ENCODE results near the gene FBXO48. TPM values are rescaled to one million over a fixed set of nuclear protein-coding genes. Genes with fewer than 3 reads are reported as not detected.

FBXO48 gene
- total and polyA plus RNA-seq, 2 donors: 0.66 to 1.4 TPM

DNA sequence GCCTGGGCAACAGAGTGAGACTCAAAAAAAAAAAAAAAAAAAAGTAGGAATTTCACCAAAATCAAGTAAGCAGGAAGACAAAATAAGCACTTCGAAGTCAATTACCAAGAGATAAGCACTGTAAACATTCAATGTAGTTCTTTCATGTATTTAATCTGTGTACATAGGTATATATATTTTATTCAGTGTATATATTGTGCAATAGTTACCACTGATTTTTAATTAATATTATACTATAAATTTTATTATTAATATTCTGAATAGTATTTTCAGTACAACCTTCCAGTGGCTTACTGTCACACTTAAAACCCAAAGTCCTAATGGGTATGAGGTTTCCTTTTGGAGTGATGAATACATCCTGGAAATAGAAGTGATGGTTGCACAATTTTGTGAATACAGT, 9.4 kb upstream of the FBXO48 start:
- DNase-seq (ENCODE audit: low read depth in 6 of 9, low spot score in 9 of 9): no peak
- Histone ChIP-seq H3K27ac (ENCODE audit: low read depth in 1 of 2, low read length in 1 of 2) (no peak overlapping the region), H3K4me3 (ENCODE audit: low read length in 2 of 2) (no peak overlapping the region), H3K9me3 (ENCODE audit: control insufficient read depth in 2 of 2, insufficient read depth in 1 of 2, low read length in 1 of 2) (no peaks in the 10 kb centered on the region), H3K27me3 (ENCODE audit: control insufficient read depth in 2 of 2, insufficient read depth in 1 of 2, low read length in 1 of 2) (no peaks in the 10 kb centered on the region), H3K36me3 (ENCODE audit: control insufficient read depth in 2 of 2, insufficient read depth in 2 of 2, low read length in 1 of 2) (no peaks in the 10 kb centered on the region), H3K4me1 (ENCODE audit: control insufficient read depth in 2 of 2, insufficient read depth in 2 of 2, low read length in 2 of 2) (no peaks in the 10 kb centered on the region)
- WGBS: 98% methylated on average over 1 of the region's 1 CpG

DNA sequence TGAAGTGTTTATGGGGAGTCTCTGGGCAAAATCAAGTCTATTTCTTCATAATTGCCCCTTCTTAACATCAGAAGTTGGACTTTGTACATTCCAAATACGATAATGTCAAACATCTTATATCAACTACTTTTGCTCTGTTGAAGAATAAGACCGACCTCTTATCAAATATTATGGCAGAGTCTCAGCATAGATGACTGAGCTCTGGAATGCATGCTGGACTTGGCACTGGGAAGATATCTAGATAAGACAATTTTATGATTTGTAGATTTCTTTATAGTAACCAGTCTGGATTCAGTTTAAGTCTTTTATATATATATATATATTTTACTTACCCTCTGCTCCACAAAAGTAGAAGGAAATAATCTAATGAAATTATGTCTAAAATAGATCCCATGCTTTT, 8.5 kb upstream of the FBXO48 start:
- Histone ChIP-seq H3K9me3 (ENCODE audit: control insufficient read depth in 2 of 2, insufficient read depth in 1 of 2, low read length in 1 of 2) (no peaks in the 10 kb centered on the region), H3K36me3 (ENCODE audit: control insufficient read depth in 2 of 2, insufficient read depth in 2 of 2, low read length in 1 of 2) (no peaks in the 10 kb centered on the region), H3K27ac (ENCODE audit: low read depth in 1 of 2, low read length in 1 of 2) (no peak overlapping the region), H3K4me3 (ENCODE audit: low read length in 2 of 2) (no peak overlapping the region), H3K27me3 (ENCODE audit: control insufficient read depth in 2 of 2, insufficient read depth in 1 of 2, low read length in 1 of 2) (no peaks in the 10 kb centered on the region), H3K4me1 (ENCODE audit: control insufficient read depth in 2 of 2, insufficient read depth in 2 of 2, low read length in 2 of 2) (no peaks in the 10 kb centered on the region)
- no peak for DNase-seq (ENCODE audit: low read depth in 6 of 9, low spot score in 9 of 9)
- 98% methylated on average over 2 of the region's 2 CpGs for WGBS

DNA sequence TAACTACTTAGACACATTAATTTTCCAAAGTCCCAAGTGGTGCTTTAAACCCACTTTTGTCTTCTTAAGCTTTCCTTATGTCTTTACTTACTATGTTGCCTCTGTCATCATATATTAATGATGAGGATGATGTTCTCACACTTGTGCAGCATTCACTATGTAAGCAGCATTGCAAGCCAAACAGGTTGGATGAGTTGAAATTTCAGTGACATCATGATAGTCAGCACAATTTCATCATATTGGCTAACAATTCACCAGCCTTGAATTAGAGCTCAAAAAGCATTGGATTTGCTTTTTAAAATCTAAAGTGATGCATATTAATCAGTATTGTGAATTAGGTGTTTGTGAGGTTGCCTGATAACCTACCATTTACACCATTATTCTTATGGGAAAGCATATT, 8.0 kb upstream of the FBXO48 start:
- no peaks in the 10 kb centered on the region for H3K36me3 ChIP-seq (ENCODE audit: control insufficient read depth in 2 of 2, insufficient read depth in 2 of 2, low read length in 1 of 2)
- H3K4me1 ChIP-seq (ENCODE audit: control insufficient read depth in 2 of 2, insufficient read depth in 2 of 2, low read length in 2 of 2): no peaks in the 10 kb centered on the region
- H3K9me3 ChIP-seq (ENCODE audit: control insufficient read depth in 2 of 2, insufficient read depth in 1 of 2, low read length in 1 of 2): no peaks in the 10 kb centered on the region
- H3K27me3 ChIP-seq (ENCODE audit: control insufficient read depth in 2 of 2, insufficient read depth in 1 of 2, low read length in 1 of 2): no peaks in the 10 kb centered on the region
- no peak overlapping the region for H3K27ac ChIP-seq (ENCODE audit: low read depth in 1 of 2, low read length in 1 of 2)
- DNase-seq (ENCODE audit: low read depth in 6 of 9, low spot score in 9 of 9): no peak
- no peak overlapping the region for H3K4me3 ChIP-seq (ENCODE audit: low read length in 2 of 2)

DNA sequence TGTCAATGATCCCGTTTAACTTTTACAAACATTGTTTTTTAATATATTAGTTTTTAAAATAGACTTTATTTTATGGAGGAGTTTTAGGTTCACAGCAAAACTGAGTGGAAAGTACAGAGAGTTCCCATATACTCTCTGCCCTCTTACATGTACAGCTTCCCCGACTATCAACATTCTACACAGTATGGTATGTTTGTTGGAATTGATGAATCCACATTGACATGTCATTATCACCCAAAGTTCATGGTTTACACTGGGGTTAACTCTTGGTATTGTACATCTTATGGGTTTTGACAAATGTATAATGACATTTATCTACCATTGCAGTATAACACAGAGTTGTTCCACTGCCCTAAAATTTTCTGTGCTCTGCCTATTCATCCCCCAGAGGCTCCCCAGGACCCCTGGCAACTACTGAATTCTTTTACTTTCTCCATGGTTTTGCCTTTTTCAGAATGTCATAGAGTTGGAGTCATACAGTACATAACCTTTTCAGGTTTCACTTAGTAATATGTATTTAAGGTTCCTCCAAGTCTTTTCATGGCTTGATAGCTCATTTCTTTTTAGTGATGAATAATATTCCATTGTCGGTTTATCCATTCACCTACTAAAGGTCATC, 5.8 kb upstream of the FBXO48 start:
- no peak overlapping the region for H3K4me3 ChIP-seq (ENCODE audit: low read length in 2 of 2)
- no peak overlapping the region for H3K27ac ChIP-seq (ENCODE audit: low read depth in 1 of 2, low read length in 1 of 2)
- no peaks in the 10 kb centered on the region for H3K27me3 ChIP-seq (ENCODE audit: control insufficient read depth in 2 of 2, insufficient read depth in 1 of 2, low read length in 1 of 2)
- H3K36me3 ChIP-seq (ENCODE audit: control insufficient read depth in 2 of 2, insufficient read depth in 2 of 2, low read length in 1 of 2): no peaks in the 10 kb centered on the region
- WGBS: 94% methylated on average over 3 of the region's 3 CpGs
- H3K9me3 ChIP-seq (ENCODE audit: control insufficient read depth in 2 of 2, insufficient read depth in 1 of 2, low read length in 1 of 2): no peaks in the 10 kb centered on the region
- DNase-seq (ENCODE audit: low read depth in 6 of 9, low spot score in 9 of 9): no peak
- H3K4me1 ChIP-seq (ENCODE audit: control insufficient read depth in 2 of 2, insufficient read depth in 2 of 2, low read length in 2 of 2): peaks cover 0 to under 1% of the 10 kb centered on the region in 2 donors

DNA sequence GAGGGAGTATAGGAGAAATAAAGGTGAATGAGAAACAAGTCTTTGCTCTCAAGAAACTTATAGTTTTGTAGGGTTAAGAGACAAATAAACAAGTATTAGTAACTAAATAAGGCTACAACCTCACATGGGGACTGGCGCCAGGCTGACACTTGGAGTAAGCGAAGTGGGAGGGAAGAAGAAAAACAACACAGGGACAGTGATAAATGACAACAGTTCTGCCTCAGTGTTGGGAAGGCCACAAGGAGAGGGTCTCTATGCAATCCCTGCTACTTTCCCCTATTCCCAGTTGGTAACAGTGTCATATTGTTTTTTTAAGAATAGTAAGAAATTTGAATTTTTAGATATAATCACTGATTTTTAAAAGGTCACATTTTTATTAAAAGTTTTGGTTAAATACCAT, 4.3 kb upstream of the FBXO48 start:
- H3K27ac ChIP-seq (ENCODE audit: low read depth in 1 of 2, low read length in 1 of 2): no peak overlapping the region
- no peak overlapping the region for H3K4me3 ChIP-seq (ENCODE audit: low read length in 2 of 2)
- H3K36me3 ChIP-seq (ENCODE audit: control insufficient read depth in 2 of 2, insufficient read depth in 2 of 2, low read length in 1 of 2): no peaks in the 10 kb centered on the region
- H3K27me3 ChIP-seq (ENCODE audit: control insufficient read depth in 2 of 2, insufficient read depth in 1 of 2, low read length in 1 of 2): no peaks in the 10 kb centered on the region
- H3K4me1 ChIP-seq (ENCODE audit: control insufficient read depth in 2 of 2, insufficient read depth in 2 of 2, low read length in 2 of 2): peaks cover 2 to 8% of the 10 kb centered on the region in 2 donors
- 98% methylated on average over 2 of the region's 2 CpGs for WGBS
- no peak for DNase-seq (ENCODE audit: low read depth in 6 of 9, low spot score in 9 of 9)
- H3K9me3 ChIP-seq (ENCODE audit: control insufficient read depth in 2 of 2, insufficient read depth in 1 of 2, low read length in 1 of 2): no peaks in the 10 kb centered on the region

DNA sequence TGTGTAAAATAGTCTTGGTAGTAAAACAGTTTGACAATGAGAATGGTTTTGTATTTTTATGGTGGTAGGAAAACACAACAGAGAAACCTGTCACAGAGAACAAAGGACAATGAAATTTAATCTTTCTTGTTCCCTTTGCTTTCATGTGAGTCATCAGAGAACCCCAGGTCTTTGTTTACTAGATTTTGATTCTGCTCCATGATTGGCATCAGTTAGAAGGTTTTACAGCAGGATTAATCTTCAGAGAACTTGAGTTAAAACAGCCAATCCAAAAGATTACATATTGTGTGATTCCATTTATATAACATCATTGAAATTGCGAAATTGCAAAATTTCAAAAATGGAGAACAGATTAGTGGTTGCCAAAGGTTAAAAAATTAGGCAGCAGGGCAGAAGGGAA, 2.8 kb upstream of the FBXO48 start:
- DNase-seq (ENCODE audit: low read depth in 6 of 9, low spot score in 9 of 9): no peak
- Histone ChIP-seq H3K9me3 (ENCODE audit: control insufficient read depth in 2 of 2, insufficient read depth in 1 of 2, low read length in 1 of 2) (no peaks in the 10 kb centered on the region), H3K36me3 (ENCODE audit: control insufficient read depth in 2 of 2, insufficient read depth in 2 of 2, low read length in 1 of 2) (no peaks in the 10 kb centered on the region), H3K27me3 (ENCODE audit: control insufficient read depth in 2 of 2, insufficient read depth in 1 of 2, low read length in 1 of 2) (no peaks in the 10 kb centered on the region), H3K27ac (ENCODE audit: low read depth in 1 of 2, low read length in 1 of 2) (no peak overlapping the region), H3K4me1 (ENCODE audit: control insufficient read depth in 2 of 2, insufficient read depth in 2 of 2, low read length in 2 of 2) (peaks cover 7 to 11% of the 10 kb centered on the region in 2 donors), H3K4me3 (ENCODE audit: low read length in 2 of 2) (no peak overlapping the region)
- 97% methylated on average over 1 of the region's 1 CpG for WGBS

DNA sequence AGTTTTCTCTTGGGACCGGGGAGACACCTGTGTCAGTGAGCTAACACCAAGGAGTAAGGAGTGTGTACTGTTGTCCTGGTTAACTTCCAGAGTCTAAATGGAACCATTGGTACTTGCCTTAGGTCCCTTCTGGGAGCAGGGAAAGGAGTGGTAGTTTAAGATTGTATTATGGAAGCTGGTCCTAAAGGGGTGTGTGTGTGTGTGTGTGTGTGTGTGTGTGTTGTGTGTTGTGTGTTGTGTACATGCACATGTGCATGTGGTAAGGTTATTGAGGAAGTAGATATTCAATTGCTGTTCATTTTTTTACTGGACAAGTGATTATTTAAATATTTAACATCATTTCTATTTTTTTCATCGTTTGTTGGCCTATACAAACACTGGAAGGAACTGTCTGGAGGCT, 1.7 kb upstream of the FBXO48 start:
- Histone ChIP-seq H3K27me3 (ENCODE audit: control insufficient read depth in 2 of 2, insufficient read depth in 1 of 2, low read length in 1 of 2) (no peaks in the 10 kb centered on the region), H3K4me1 (ENCODE audit: control insufficient read depth in 2 of 2, insufficient read depth in 2 of 2, low read length in 2 of 2) (peaks cover 7 to 11% of the 10 kb centered on the region in 2 donors), H3K9me3 (ENCODE audit: control insufficient read depth in 2 of 2, insufficient read depth in 1 of 2, low read length in 1 of 2) (no peaks in the 10 kb centered on the region), H3K36me3 (ENCODE audit: control insufficient read depth in 2 of 2, insufficient read depth in 2 of 2, low read length in 1 of 2) (no peaks in the 10 kb centered on the region), H3K4me3 (ENCODE audit: low read length in 2 of 2) (no peak overlapping the region), H3K27ac (ENCODE audit: low read depth in 1 of 2, low read length in 1 of 2) (no peak overlapping the region)
- WGBS: 98% methylated on average over 2 of the region's 2 CpGs
- no peak for DNase-seq (ENCODE audit: low read depth in 6 of 9, low spot score in 9 of 9)

DNA sequence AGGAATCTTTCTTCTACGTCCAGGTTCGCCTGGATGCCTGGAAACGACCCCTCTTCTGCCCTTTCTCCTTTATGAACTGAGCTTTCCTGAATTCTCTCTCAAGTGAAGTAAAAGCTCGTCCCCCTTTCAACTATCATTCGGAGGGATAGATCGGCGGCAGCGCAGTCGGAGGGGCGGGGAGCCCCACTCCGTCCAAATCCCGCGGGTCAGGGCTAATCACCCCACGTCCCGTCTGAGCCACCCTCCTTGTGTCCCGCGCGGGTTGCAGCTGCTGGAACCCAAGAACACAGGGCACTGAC, 367 bp downstream of the FBXO48 start:
- under 1% methylated on average over 18 of the region's 18 CpGs for WGBS

DNA sequence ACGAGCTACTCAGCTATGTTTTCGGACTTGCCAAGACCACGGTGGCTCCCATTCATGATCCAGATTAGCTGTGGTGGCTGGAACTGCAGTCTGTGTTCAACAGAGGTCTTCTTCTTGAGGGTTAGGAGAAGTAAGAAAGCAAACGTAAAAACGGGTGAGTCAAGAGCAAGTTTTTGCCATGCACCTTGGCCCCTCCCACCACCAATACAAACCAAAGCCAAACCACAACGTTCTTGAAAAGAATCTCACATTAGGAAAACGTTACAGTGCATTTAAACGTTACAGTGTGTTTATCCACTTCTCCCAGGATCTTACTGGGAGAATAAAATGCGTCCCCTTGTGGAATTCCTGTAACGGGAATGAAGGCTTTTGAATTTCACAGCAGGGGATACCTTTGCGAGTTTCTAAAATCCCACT, 725 bp downstream of the FBXO48 start:
- Histone ChIP-seq H3K27me3 (ENCODE audit: control insufficient read depth in 2 of 2, insufficient read depth in 1 of 2, low read length in 1 of 2) (no peaks in the 10 kb centered on the region), H3K4me1 (ENCODE audit: control insufficient read depth in 2 of 2, insufficient read depth in 2 of 2, low read length in 2 of 2) (peaks cover 7 to 11% of the 10 kb centered on the region in 2 donors), H3K27ac (ENCODE audit: low read depth in 1 of 2, low read length in 1 of 2) (peak overlapping the region; percentile 69 to 79), H3K36me3 (ENCODE audit: control insufficient read depth in 2 of 2, insufficient read depth in 2 of 2, low read length in 1 of 2) (no peaks in the 10 kb centered on the region), H3K4me3 (ENCODE audit: low read length in 2 of 2) (peak overlapping the region; percentile 69 to 84), H3K9me3 (ENCODE audit: control insufficient read depth in 2 of 2, insufficient read depth in 1 of 2, low read length in 1 of 2) (no peaks in the 10 kb centered on the region)
- peak in 4 of 9 donors; percentile 41 to 71 (median 47) for DNase-seq (ENCODE audit: low read depth in 6 of 9, low spot score in 9 of 9)
- WGBS: 5% methylated on average over 11 of the region's 11 CpGs

More for the DNA sequence above, 367 bp downstream of the FBXO48 start:
- no peak for DNase-seq (ENCODE audit: low read depth in 6 of 9, low spot score in 9 of 9)
- Histone ChIP-seq H3K27me3 (ENCODE audit: control insufficient read depth in 2 of 2, insufficient read depth in 1 of 2, low read length in 1 of 2) (no peaks in the 10 kb centered on the region), H3K36me3 (ENCODE audit: control insufficient read depth in 2 of 2, insufficient read depth in 2 of 2, low read length in 1 of 2) (no peaks in the 10 kb centered on the region), H3K4me1 (ENCODE audit: control insufficient read depth in 2 of 2, insufficient read depth in 2 of 2, low read length in 2 of 2) (peaks cover 7 to 11% of the 10 kb centered on the region in 2 donors), H3K27ac (ENCODE audit: low read depth in 1 of 2, low read length in 1 of 2) (peak overlapping the region; percentile 19 to 79), H3K9me3 (ENCODE audit: control insufficient read depth in 2 of 2, insufficient read depth in 1 of 2, low read length in 1 of 2) (no peaks in the 10 kb centered on the region), H3K4me3 (ENCODE audit: low read length in 2 of 2) (peak overlapping the region; percentile 69 to 84)
